ENCODE results near the gene CADM1.

GRCh38 chr11:115340874-115341273, 163.3 kb downstream of the CADM1 start:
- TF ChIP-seq, protein P1, sequence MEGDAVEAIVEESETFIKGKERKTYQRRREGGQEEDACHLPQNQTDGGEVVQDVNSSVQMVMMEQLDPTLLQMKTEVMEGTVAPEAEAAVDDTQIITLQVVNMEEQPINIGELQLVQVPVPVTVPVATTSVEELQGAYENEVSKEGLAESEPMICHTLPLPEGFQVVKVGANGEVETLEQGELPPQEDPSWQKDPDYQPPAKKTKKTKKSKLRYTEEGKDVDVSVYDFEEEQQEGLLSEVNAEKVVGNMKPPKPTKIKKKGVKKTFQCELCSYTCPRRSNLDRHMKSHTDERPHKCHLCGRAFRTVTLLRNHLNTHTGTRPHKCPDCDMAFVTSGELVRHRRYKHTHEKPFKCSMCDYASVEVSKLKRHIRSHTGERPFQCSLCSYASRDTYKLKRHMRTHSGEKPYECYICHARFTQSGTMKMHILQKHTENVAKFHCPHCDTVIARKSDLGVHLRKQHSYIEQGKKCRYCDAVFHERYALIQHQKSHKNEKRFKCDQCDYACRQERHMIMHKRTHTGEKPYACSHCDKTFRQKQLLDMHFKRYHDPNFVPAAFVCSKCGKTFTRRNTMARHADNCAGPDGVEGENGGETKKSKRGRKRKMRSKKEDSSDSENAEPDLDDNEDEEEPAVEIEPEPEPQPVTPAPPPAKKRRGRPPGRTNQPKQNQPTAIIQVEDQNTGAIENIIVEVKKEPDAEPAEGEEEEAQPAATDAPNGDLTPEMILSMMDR (IDR thresholded peaks at IDR 0.05), result no peak
- no peak for TF ChIP-seq POLR2A (IDR thresholded peaks at IDR 0.05)
